Common myeloid progenitor, CD34-positive (primary cell): ENCODE data around the gene ZSCAN2.

Experiments
- CTCF ChIA-PET: fragments of 350-600 bp; sonication (Branson Sonifier 250); formaldehyde crosslinking; loops from one replicate; lab custom pipeline; 2021; ENCODE audit warnings: antibody characterized with exemption; lab: Charles Lee
- POLR2A ChIA-PET: fragments of 350-600 bp; sonication (Branson Sonifier 250); formaldehyde crosslinking; loops from one replicate; lab custom pipeline; 2021; ENCODE audit warnings: antibody characterized with exemption; lab: Charles Lee
- DNase-seq, 3 donors: peaks; one replicate each; pipeline versions ENCODE4 v3.0.0 to v3.0.0-alpha.2; 2013
- H3K27ac ChIP-seq, 2 experiments: 1 replicate in 1 of 2; 2 replicates in 1 of 2; pipeline ENCODE4 v1.7.0; 2013; ENCODE audit warnings: inconsistent platforms in 2 of 2, low read length in 2 of 2, mild to moderate bottlenecking in 2 of 2, low read depth in 1 of 2, moderate library complexity in 1 of 2; ENCODE audit not compliant: severe bottlenecking in 2 of 2, insufficient read depth in 1 of 2, poor library complexity in 1 of 2
- H3K27me3 ChIP-seq, 5 experiments: replicated peaks in 2 of 5; 1 replicate in 3 of 5; 2 replicates in 2 of 5; pipeline versions ENCODE4 v1.6.1 to v1.7.0; 2013; ENCODE audit warnings: low read length in 4 of 5, mild to moderate bottlenecking in 2 of 5, moderate library complexity in 2 of 5, inconsistent platforms in 1 of 5; ENCODE audit not compliant: insufficient read depth in 5 of 5, control insufficient read depth in 4 of 5
- H3K36me3 ChIP-seq, 4 experiments: 1 replicate in 2 of 4; 2 replicates in 2 of 4; pipeline versions ENCODE4 v1.6.1 to v1.7.0; 2013; ENCODE audit warnings: low read length in 3 of 4, control low read depth in 1 of 4, mild to moderate bottlenecking in 1 of 4; ENCODE audit not compliant: control insufficient read depth in 4 of 4, insufficient read depth in 4 of 4
- H3K4me1 ChIP-seq, 4 experiments: 1 replicate in 3 of 4; 2 replicates in 1 of 4; pipeline versions ENCODE4 v1.6.1 to v1.7.1; 2013; ENCODE audit warnings: low read length in 3 of 4, mild to moderate bottlenecking in 3 of 4, control low read depth in 1 of 4, inconsistent platforms in 1 of 4, moderate library complexity in 1 of 4; ENCODE audit not compliant: control insufficient read depth in 4 of 4, insufficient read depth in 4 of 4; ENCODE audit errors: control extremely low read depth in 1 of 4
- H3K4me3 ChIP-seq, 7 experiments: 1 replicate in 4 of 7; 2 replicates in 3 of 7; pipeline versions ENCODE4 v1.5.1 to v1.7.0; 2013; ENCODE audit warnings: mild to moderate bottlenecking in 7 of 7, low read length in 6 of 7, moderate library complexity in 6 of 7, inconsistent platforms in 2 of 7, low read depth in 2 of 7, control low read depth in 1 of 7; ENCODE audit not compliant: insufficient read depth in 4 of 7, control insufficient read depth in 1 of 7; ENCODE audit errors: extremely low read depth in 1 of 7
- H3K9me3 ChIP-seq, 5 experiments: 1 replicate in 4 of 5; 2 replicates in 1 of 5; pipeline versions ENCODE4 v1.6.1 to v1.7.1; 2013; ENCODE audit warnings: low read length in 4 of 5, mild to moderate bottlenecking in 2 of 5, inconsistent platforms in 1 of 5, low read depth in 1 of 5, moderate library complexity in 1 of 5; ENCODE audit not compliant: control insufficient read depth in 4 of 5, insufficient read depth in 2 of 5; ENCODE audit errors: control extremely low read depth in 1 of 5

The ZSCAN2 gene

GRCh38 chr15:84671211-84671610 is 70.4 kb downstream of the ZSCAN2 start:
- H3K27me3 ChIP-seq, result no peaks in the 10 kb centered on the region
- H3K9me3 ChIP-seq, result no peaks in the 10 kb centered on the region
- H3K4me1 ChIP-seq, result no peaks in the 10 kb centered on the region
- CTCF ChIA-PET, result interaction anchor here (1.4 kb wide), 1 partner anchor 18 kb away, joined by 3 read pairs; the partner anchor contains the start of gene WDR73
- DNase-seq, result no peak
- no peak overlapping the region for H3K27ac ChIP-seq
- H3K4me3 ChIP-seq, result no peak overlapping the region
- peaks cover 13 to 36% (median 27%) of the 10 kb centered on the region in 4 experiments for H3K36me3 ChIP-seq
- POLR2A ChIA-PET, result no interaction called here
